Endothelial cell of umbilical vein (primary cell): ENCODE measurements around the gene IL10RB. TPM values are rescaled to one million over a fixed set of nuclear protein-coding genes. Genes with fewer than 3 reads are reported as not detected.
A peak's percentile ranks its signal among the peaks of the same experiment; 100 is the strongest.

Source experiments
- BruUV-seq: library from RNA; stranded (reverse); fragments of 400-500 nt; replicated peaks from 2 replicates; lab custom pipeline; 2021; lab: Mats Ljungman, UMichigan
- CTCF ChIA-PET: fragments of 300-600, 350-600 bp; sonication (Branson Sonifier 250); formaldehyde crosslinking; loops from one replicate; lab custom pipeline; 2021; ENCODE audit warnings: antibody characterized with exemption, inconsistent platforms; lab: Charles Lee
- POLR2A ChIA-PET: fragments of 300-600, 350-600 bp; sonication (Branson Sonifier 250); formaldehyde crosslinking; loops from one replicate; lab custom pipeline; 2021; ENCODE audit warnings: antibody characterized with exemption, inconsistent platforms; lab: Charles Lee
- DNase-seq: peaks from one replicate; pipeline ENCODE4 v3.0.0-alpha.2; 2011; ENCODE audit warnings: low read depth, low spot score
- FAIRE-seq: peaks from 2 replicates; lab custom pipeline; 2011; peaks lifted over from hg19 to GRCh38; lab: Jason Lieb, UNC
- H2AFZ ChIP-seq: 2 replicates; pipeline ENCODE4 v1.6.0; 2012; ENCODE audit warnings: low read depth, low read length, control low read depth, inconsistent platforms
- H3K27ac ChIP-seq: 2 replicates; pipeline ENCODE4 v1.5.1; 2011; ENCODE audit warnings: low read depth, mild to moderate bottlenecking, control low read depth, low read length, moderate library complexity; ENCODE audit not compliant: insufficient read depth
- H3K27me3 ChIP-seq, 2 experiments: 2 replicates each; pipeline versions ENCODE4 v1.6.0 to v1.6.1; 2011; ENCODE audit warnings: low read length in 2 of 2, mixed read lengths in 1 of 2; ENCODE audit not compliant: control insufficient read depth in 2 of 2, insufficient read depth in 2 of 2
- H3K36me3 ChIP-seq, 2 experiments: 2 replicates in 1 of 2; 3 replicates in 1 of 2; pipeline ENCODE4 v1.5.1; 2011; ENCODE audit warnings: low read length in 2 of 2, mild to moderate bottlenecking in 1 of 2, moderate library complexity in 1 of 2; ENCODE audit not compliant: control insufficient read depth in 2 of 2, insufficient read depth in 2 of 2; ENCODE audit errors: extremely low read depth in 1 of 2
- H3K4me1 ChIP-seq: 3 replicates; pipeline ENCODE4 v1.5.1; 2011; ENCODE audit warnings: mild to moderate bottlenecking, low read length; ENCODE audit not compliant: control insufficient read depth, insufficient read depth; ENCODE audit errors: extremely low read depth
- H3K4me2 ChIP-seq: 2 replicates; pipeline ENCODE4 v1.6.1; 2011; ENCODE audit warnings: low read length, control low read depth, mixed read lengths; ENCODE audit not compliant: insufficient read depth
- H3K4me3 ChIP-seq, 3 experiments: fragments of 200-600 bp in 1 of 3; sonication (generic), shearing (Covaris generic) in 1 of 3; replicated peaks in 1 of 3; 2 replicates each; pipeline ENCODE4 v1.5.1; 2011 to 2016; ENCODE audit warnings: control low read depth in 3 of 3, low read length in 3 of 3, mild to moderate bottlenecking in 2 of 3, inconsistent platforms in 1 of 3, low read depth in 1 of 3, moderate library complexity in 1 of 3; ENCODE audit not compliant: insufficient read depth in 1 of 3
- H3K79me2 ChIP-seq: 2 replicates; pipeline ENCODE4 v1.6.0; 2012; ENCODE audit warnings: low read length, inconsistent platforms; ENCODE audit not compliant: control insufficient read depth, insufficient read depth
- H3K9ac ChIP-seq: replicated peaks from 2 replicates; pipeline ENCODE3; 2011; ENCODE audit warnings: low read length, control low read depth; ENCODE audit not compliant: insufficient read depth; ENCODE audit errors: extremely low read depth
- H3K9me1 ChIP-seq: replicated peaks from 3 replicates; pipeline ENCODE4 v1.6.0; 2011; ENCODE audit warnings: mild to moderate bottlenecking, low read length; ENCODE audit not compliant: control insufficient read depth, insufficient read depth; ENCODE audit errors: extremely low read depth
- H3K9me3 ChIP-seq: replicated peaks from 2 replicates; pipeline ENCODE4 v1.5.1; 2012; ENCODE audit warnings: low read length, inconsistent platforms; ENCODE audit not compliant: control insufficient read depth, insufficient read depth
- H4K20me1 ChIP-seq: replicated peaks from 2 replicates; pipeline ENCODE3; 2011; ENCODE audit warnings: mild to moderate bottlenecking, low read length; ENCODE audit not compliant: control insufficient read depth, insufficient read depth; ENCODE audit errors: extremely low read depth
- EZH2 ChIP-seq: IDR thresholded peaks from 2 replicates; pipeline ENCODE4 v1.6.1; 2012; ENCODE audit warnings: borderline replicate concordance, low read depth, mild to moderate bottlenecking, moderate library complexity, low read length, inconsistent platforms; ENCODE audit not compliant: severe bottlenecking
- FOS ChIP-seq: IDR thresholded peaks from 2 replicates; pipeline ENCODE4 v1.6.1; 2011; ENCODE audit warnings: mild to moderate bottlenecking, low read length, moderate library complexity, borderline replicate concordance; ENCODE audit not compliant: insufficient read depth
- JUN ChIP-seq: IDR thresholded peaks from 2 replicates; pipeline ENCODE4 v1.6.1; 2011; ENCODE audit warnings: borderline replicate concordance, low read depth; ENCODE audit not compliant: insufficient read length, insufficient read depth
- POLR2A ChIP-seq: IDR thresholded peaks from 2 replicates; pipeline ENCODE4 v1.6.1; 2012; ENCODE audit warnings: low read depth, mild to moderate bottlenecking, control low read depth, low read length
- POLR2AphosphoS5 ChIP-seq: IDR thresholded peaks from 2 replicates; pipeline ENCODE4 v1.6.1; 2012; ENCODE audit warnings: low read depth, mild to moderate bottlenecking, control low read depth, low read length, moderate library complexity; ENCODE audit not compliant: insufficient read depth
- dilution Hi-C: fragments of 300-500 bp; cut with MboI; formaldehyde crosslinking; loops from one replicate; pipeline ENCODE4 v1.15.0; 2019; ENCODE audit warnings: low sequenced_read_pairs; ENCODE audit not compliant: extremely low pct_ligation_motif_present
- intact Hi-C: fragments of 100-400 bp; cut with micrococcal nuclease; formaldehyde crosslinking; loops from one replicate; pipeline ENCODE4 v1.10.0; 2022
- polyA plus RNA-seq, 4 experiments: library from polyadenylated mRNA; depleted of rRNA in 3 of 4; stranded (reverse) in 3 of 4; unstranded in 1 of 4; fragments of >200 nt; gene quantifications; 2 replicates each; pipeline versions ENCODE4 v1.2.1 to v1.2.3, GENCODE V29; 2011 to 2012; ENCODE audit warnings: missing spikeins in 1 of 4
- total RNA-seq: library from RNA; stranded (reverse); gene quantifications from 2 replicates; pipeline ENCODE4 v1.2.3, GENCODE V29; 2021
- TF ChIP-seq, protein P1 (sequence below), 2 donors: IDR thresholded peaks; 1 replicate in 1 of 2; 2 replicates in 1 of 2; pipeline ENCODE4 v1.5.1; 2011; ENCODE audit warnings: low read length in 2 of 2, mild to moderate bottlenecking in 2 of 2, moderate library complexity in 2 of 2, control low read depth in 1 of 2, inconsistent platforms in 1 of 2, low read depth in 1 of 2; ENCODE audit not compliant: insufficient read depth in 1 of 2; ENCODE audit errors: extremely low read depth in 1 of 2

The IL10RB gene
- total and polyA plus RNA-seq, 2 donors (not counting 3 experiments of a cell fraction or from before 2014, with no cell fraction given) = 21.9 to 31.4 TPM

DNA sequence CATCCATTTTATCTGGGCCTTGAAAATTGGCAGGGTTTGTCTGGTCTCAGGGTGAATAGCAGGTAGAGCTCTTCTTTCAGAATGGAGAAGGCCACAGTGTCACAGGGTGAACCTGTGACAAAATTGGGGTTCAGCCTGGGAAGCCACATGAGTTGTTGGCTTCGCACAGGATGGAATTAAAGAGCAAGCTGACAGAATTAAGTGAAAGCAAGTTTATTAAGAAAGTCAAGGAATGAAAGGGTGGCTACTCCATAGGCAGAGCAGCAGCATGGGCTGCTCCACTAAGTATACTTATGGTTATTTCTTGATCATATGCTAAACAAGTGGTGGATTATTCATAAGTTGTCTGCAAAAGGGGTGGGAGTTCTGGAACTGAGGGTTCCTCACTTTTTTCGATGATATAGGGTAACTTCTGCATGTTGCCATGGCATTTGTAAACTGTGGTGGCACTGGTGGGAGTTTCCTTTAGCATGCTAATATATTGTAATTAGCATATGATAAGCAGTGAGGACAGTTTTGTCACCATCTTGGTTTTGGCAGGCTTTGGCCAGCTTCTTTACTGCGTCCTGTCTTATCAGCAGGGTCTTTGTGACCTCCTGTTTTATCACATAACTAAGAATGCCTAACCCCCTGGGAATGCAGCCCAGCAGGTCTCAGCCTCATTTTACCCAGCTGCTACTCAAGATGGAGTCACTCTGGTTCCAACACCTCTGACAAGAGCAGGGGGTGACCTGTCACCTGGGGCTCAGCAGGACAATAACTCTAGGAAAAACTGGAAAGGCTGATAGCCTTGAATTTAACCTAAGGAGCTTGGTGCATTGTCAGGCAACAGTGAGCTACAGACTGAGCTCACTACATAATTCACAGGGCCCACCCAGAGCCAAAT is 31.3 kb upstream of the IL10RB start:
- H3K27ac ChIP-seq = no peak overlapping the region
- H2AFZ ChIP-seq = no peak overlapping the region
- intact Hi-C loops (no loop called here), dilution Hi-C loops (no loop called here)
- no peaks in the 10 kb centered on the region for H4K20me1 ChIP-seq
- no peak for TF ChIP-seq EZH2
- no peak for TF ChIP-seq POLR2A
- no peak for TF ChIP-seq JUN
- TF ChIP-seq, protein P1, sequence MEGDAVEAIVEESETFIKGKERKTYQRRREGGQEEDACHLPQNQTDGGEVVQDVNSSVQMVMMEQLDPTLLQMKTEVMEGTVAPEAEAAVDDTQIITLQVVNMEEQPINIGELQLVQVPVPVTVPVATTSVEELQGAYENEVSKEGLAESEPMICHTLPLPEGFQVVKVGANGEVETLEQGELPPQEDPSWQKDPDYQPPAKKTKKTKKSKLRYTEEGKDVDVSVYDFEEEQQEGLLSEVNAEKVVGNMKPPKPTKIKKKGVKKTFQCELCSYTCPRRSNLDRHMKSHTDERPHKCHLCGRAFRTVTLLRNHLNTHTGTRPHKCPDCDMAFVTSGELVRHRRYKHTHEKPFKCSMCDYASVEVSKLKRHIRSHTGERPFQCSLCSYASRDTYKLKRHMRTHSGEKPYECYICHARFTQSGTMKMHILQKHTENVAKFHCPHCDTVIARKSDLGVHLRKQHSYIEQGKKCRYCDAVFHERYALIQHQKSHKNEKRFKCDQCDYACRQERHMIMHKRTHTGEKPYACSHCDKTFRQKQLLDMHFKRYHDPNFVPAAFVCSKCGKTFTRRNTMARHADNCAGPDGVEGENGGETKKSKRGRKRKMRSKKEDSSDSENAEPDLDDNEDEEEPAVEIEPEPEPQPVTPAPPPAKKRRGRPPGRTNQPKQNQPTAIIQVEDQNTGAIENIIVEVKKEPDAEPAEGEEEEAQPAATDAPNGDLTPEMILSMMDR (IDR thresholded peaks at IDR 0.05; ENCODE audit: extremely low read depth in 1 of 2, insufficient read depth in 1 of 2, low read depth in 1 of 2, low read length in 2 of 2) = no peak
- no peak for TF ChIP-seq POLR2AphosphoS5
- no peak for TF ChIP-seq FOS
- no peak overlapping the region for H3K4me3 ChIP-seq
- DNase-seq = no peak
- TSS peak; percentile 77 for BruUV-seq
- POLR2A ChIA-PET = no interaction called here
- peaks cover 41% of the 10 kb centered on the region for H3K4me1 ChIP-seq
- no peaks in the 10 kb centered on the region for H3K9me1 ChIP-seq
- no peaks in the 10 kb centered on the region for H3K9me3 ChIP-seq
- no peaks in the 10 kb centered on the region for H3K27me3 ChIP-seq
- CTCF ChIA-PET = interaction anchor here (1.5 kb wide), 1 partner anchor 35 kb away, joined by 4 read pairs; no protein-coding TSS in a partner anchor
- no peaks in the 10 kb centered on the region for H3K36me3 ChIP-seq
- H3K79me2 ChIP-seq = peaks cover 58% of the 10 kb centered on the region
- no peak overlapping the region for H3K9ac ChIP-seq
- no peak for FAIRE-seq
- H3K4me2 ChIP-seq = no peak overlapping the region
